ENCODE measurements around the gene TACR1.

DNA sequence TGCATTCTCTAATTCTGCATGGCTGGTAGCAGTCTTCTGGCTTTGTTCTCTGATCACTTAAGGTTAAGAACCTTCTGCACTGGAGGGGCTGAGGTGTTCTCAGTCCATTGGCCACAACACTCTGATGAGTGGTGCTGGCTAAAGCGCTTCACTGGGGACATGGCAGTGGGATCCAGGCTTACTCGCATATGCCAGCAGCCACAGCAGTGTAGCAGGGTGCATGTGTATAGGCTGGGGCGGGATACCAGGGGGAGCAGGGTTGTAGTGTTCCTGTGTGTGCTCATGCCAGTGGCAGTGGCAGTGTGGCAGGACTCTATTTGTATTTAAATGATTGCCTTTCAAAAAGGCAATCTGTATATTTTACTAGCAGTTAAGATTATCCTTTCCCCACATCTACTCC lies 11.1 kb upstream of the TACR1 start:
- TF ChIP-seq, protein P1, sequence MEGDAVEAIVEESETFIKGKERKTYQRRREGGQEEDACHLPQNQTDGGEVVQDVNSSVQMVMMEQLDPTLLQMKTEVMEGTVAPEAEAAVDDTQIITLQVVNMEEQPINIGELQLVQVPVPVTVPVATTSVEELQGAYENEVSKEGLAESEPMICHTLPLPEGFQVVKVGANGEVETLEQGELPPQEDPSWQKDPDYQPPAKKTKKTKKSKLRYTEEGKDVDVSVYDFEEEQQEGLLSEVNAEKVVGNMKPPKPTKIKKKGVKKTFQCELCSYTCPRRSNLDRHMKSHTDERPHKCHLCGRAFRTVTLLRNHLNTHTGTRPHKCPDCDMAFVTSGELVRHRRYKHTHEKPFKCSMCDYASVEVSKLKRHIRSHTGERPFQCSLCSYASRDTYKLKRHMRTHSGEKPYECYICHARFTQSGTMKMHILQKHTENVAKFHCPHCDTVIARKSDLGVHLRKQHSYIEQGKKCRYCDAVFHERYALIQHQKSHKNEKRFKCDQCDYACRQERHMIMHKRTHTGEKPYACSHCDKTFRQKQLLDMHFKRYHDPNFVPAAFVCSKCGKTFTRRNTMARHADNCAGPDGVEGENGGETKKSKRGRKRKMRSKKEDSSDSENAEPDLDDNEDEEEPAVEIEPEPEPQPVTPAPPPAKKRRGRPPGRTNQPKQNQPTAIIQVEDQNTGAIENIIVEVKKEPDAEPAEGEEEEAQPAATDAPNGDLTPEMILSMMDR (IDR thresholded peaks at IDR 0.05; ENCODE audit: low read length), result no peak
- TF ChIP-seq EZH2 (optimal IDR thresholded peaks at IDR 0.05; ENCODE audit: low read depth, low read length) (no peak), EZH2phosphoT487 (IDR thresholded peaks at IDR 0.05; ENCODE audit: low read length) (no peak)
